ENCODE data around the gene CHSY1. TPM values are rescaled to one million over a fixed set of nuclear protein-coding genes. Genes with fewer than 3 reads are reported as not detected.

CHSY1 gene
- total RNA-seq, 1 donor: 40.9 TPM

DNA sequence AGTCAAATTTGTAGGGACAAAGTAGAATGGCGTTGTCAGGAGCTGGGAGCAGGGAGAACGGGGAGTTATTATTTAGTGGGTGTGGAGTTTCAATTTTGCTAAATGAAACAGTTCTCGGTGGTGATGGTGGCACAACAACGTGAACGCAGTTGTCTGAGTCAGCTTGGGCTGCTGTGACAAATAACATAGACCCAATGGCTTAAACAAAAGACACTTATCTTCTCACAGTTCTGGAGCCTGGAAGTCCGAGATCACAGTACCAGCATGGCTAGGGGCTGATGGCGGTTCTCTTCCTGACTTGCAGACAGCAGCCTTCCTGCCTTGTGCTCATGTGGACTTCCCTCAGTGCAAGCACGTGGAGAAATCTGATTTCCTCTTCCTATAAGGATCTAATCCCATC is 90.2 kb downstream of the CHSY1 start:
- DNase-seq (ENCODE audit: low read depth): no peak
- TF ChIP-seq, protein P1, sequence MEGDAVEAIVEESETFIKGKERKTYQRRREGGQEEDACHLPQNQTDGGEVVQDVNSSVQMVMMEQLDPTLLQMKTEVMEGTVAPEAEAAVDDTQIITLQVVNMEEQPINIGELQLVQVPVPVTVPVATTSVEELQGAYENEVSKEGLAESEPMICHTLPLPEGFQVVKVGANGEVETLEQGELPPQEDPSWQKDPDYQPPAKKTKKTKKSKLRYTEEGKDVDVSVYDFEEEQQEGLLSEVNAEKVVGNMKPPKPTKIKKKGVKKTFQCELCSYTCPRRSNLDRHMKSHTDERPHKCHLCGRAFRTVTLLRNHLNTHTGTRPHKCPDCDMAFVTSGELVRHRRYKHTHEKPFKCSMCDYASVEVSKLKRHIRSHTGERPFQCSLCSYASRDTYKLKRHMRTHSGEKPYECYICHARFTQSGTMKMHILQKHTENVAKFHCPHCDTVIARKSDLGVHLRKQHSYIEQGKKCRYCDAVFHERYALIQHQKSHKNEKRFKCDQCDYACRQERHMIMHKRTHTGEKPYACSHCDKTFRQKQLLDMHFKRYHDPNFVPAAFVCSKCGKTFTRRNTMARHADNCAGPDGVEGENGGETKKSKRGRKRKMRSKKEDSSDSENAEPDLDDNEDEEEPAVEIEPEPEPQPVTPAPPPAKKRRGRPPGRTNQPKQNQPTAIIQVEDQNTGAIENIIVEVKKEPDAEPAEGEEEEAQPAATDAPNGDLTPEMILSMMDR (IDR thresholded peaks at IDR 0.05; ENCODE audit: insufficient read depth, low read length): no peak
- no peak overlapping the region for H3K4me3 ChIP-seq (ENCODE audit: low read depth, low read length)

DNA sequence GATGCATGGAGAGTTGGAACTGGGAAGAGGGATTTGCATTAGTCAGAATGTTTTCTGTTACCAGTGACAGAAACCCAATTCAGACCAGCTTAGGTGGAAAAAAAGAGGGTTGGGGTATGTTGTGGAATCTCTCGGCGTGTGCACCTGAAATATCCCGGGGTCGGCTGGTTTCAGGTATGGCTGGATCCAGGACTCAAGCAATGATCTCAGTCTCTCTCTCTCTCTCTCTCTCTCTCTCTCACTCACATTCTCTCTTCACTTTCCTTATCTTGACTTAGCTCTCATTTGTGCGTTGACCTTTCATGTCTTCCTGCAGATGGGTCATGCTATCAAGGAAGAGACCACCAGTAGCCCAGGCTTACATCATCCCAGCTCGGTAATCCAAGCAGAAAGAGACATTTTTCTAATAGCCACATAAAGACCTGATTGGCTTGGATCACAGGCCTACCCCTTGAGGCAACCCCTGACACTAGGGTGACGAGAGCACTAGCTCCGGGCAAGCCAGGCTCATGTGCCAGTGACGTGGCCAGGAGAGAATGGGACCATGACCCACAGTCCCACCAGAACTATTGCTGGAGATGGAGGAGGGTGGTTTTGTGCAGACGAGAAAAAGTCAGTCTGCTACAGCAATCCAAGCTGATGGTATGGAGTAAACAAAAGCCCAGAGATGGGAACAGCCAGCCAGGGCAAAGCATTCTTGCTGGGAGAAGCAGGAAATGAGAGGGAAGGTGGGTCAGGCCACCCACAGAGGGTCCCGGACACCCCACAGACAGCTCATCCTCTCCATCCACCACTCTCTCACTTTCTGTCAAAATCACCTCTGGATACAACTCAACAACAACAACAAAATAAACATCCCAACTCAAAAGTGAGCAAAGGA is 91.7 kb downstream of the CHSY1 start:
- H3K4me3 ChIP-seq (ENCODE audit: low read depth, low read length): no peak overlapping the region
- TF ChIP-seq, protein P1 (IDR thresholded peaks at IDR 0.05; ENCODE audit: insufficient read depth, low read length): no peak
- no peak for DNase-seq (ENCODE audit: low read depth)

DNA sequence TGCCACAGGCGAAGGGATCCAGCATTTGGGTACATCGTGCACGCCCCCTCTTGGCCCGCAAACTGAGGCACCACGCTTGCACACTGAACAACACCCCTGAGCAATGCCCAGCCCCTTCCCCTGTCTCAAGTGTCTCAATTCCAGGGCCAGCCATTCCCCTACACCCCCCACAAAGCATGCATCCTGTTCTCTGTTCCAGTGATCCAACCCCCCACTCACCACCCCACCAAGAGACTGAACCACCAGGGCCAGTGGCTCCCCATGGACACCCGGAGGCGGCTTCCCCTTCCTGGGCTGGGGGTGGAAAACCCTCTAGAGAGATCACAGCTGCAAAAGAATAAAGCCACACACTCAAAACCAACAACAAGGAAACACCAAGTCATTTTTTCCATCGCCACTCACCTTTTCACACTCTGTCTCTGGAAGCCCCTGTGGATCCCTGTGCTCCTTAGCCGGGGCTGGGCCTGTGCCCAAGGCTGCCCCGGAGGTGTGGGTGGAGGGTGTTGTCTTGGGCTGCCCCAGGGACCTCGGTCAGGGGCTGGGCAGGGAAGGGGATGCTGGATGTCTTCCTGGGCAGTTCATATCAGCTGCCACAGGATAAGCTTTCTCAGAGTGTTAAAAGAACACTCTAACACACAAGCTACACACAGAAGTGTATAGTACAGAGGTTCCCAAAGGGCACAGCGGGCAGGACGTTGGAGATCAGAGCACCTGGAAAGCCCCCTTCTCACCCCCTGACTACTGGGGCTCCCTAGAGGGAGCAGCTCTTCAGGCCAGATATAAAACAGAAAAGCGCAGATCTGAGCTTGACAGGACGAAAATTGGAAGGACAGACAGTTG is 92.5 kb downstream of the CHSY1 start:
- TF ChIP-seq, protein P1 (IDR thresholded peaks at IDR 0.05; ENCODE audit: insufficient read depth, low read length): no peak
- DNase-seq (ENCODE audit: low read depth): no peak
- H3K4me3 ChIP-seq (ENCODE audit: low read depth, low read length): no peak overlapping the region

DNA sequence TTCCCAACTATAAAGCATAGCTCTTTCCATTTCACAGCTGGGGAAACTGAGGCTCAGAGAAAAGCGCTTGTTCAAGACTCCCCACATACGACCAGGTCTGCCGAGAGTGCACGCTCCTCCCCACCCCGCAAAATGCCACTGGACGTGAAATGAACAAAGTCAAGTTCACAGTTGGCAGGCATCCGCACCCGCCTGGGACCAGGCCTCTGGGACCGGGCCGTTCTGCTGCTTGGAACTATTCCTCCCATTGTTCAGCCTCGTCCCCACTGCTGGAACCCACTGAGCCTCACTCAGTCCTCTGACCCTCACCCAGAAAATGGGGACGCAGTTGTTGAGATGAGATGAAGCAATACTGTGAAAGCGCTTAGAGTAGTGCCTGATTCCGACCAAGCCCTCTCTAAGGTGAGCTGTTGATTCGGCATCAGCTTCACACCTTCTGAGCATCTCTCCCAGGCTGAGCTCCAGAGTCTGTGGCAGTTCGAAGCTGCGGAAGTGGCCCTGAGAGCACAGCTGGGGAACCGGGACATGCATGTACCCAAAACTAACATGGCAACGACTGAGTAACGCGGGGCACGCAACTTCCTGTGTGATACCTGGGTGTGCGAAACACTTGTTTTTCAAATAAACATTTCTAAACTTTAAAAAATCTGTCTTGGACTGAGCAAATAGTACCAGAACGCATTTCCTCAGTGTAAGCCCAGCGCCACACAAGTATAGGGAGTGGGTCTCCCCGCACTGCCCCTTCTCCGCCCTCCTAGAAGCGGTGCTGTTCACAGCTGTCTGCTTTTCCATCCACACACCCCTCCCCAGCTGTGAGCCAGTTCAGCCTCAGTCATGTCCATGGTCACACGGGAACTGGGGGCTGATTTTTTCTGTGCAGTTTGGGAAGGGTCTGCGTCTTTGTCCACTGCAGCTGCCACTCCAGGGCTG is 93.4 kb downstream of the CHSY1 start:
- TF ChIP-seq, protein P1 (IDR thresholded peaks at IDR 0.05; ENCODE audit: insufficient read depth, low read length): no peak
- DNase-seq (ENCODE audit: low read depth): no peak
- no peak overlapping the region for H3K4me3 ChIP-seq (ENCODE audit: low read depth, low read length)

DNA sequence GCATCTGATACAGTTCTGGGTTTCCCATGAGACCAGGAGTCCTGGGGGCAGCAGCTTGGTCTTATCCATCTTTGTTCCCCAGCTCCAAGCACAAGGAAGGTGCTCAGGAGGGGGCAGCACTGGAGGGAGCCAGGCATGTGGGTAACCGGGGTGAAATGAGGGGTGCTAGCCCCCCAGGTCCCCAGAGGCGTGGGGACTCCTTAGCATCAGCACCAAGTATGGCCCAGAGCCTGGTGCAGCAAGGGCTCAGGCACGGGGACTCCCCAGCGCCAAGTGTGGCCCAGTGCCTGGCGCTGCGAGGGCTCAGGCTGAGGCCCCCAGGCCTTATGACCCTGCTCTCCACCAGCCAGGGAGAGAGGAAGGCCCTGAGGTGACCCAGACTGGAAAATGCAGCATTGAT is 94.1 kb downstream of the CHSY1 start:
- no peak for DNase-seq (ENCODE audit: low read depth)
- H3K4me3 ChIP-seq (ENCODE audit: low read depth, low read length): no peak overlapping the region
- TF ChIP-seq, protein P1 (IDR thresholded peaks at IDR 0.05; ENCODE audit: insufficient read depth, low read length): no peak

DNA sequence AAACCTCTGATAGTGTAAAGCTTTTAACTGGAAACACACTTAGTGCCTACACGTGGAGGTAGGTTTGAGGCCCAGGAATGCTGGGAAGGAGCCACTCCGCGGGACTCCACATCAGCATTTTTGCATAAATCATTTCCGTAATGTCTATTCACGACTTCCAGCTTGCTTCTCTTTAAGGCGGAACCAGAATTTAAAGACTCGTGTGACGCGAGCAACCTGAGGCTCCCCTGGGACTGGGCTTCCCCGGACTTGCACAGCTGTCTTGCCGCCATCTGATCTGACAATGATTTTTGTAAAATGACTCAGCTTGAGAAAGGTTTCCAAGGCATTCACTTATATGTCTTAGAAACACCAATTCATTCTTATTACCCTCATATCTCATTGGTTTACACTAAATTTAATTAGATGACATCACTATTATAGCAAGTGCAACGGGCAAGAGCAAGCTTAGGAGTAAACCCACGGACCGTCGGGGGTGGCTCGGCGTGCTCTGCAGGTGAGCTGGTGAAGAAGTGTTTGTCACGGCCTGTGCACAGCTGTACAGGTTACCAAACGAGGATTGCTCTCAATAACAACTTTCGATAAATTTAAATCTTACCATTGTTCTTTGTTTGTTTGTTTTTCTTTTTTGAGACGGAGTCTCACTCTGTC is 95.2 kb downstream of the CHSY1 start:
- DNase-seq (ENCODE audit: low read depth): peak; percentile 37
- TF ChIP-seq, protein P1 (IDR thresholded peaks at IDR 0.05; ENCODE audit: insufficient read depth, low read length): no peak
- no peak overlapping the region for H3K4me3 ChIP-seq (ENCODE audit: low read depth, low read length)
